Erythroblast (primary cell): ENCODE results near the gene NFIC.

Source experiments
- GATA1 ChIP-seq: IDR thresholded peaks from 2 replicates; pipeline ENCODE4 v1.6.1; 2011; ENCODE audit warnings: low read depth, mild to moderate bottlenecking, control low read depth, low read length, moderate library complexity
- POLR2A ChIP-seq: IDR thresholded peaks from 2 replicates; pipeline ENCODE4 v1.6.1; 2011; ENCODE audit warnings: mild to moderate bottlenecking, low read length

DNA sequence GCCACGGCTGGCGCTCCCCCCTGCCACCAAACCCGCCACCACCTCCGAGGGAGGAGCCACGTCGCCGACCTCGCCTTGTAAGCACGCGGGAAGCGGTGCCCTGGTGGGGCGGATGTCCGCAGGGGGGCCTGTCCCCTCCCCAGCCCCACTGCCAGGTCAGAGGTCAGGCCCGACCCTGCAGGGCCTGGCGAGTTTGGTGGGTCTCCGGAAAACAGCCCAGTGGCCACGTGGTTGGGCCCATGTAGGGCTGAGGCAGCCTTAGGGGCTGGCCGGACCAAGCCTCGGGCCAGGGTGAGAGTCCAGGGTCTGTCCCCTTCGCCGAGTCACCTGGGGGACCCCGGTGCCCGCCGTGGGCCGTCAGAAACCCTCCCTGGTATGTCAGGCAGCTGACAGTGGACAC, 87.5 kb downstream of the NFIC start:
- TF ChIP-seq POLR2A = no peak
- TF ChIP-seq GATA1 = no peak
